ENCODE measurements around the gene VEZT.

- TF ChIP-seq, protein P1, sequence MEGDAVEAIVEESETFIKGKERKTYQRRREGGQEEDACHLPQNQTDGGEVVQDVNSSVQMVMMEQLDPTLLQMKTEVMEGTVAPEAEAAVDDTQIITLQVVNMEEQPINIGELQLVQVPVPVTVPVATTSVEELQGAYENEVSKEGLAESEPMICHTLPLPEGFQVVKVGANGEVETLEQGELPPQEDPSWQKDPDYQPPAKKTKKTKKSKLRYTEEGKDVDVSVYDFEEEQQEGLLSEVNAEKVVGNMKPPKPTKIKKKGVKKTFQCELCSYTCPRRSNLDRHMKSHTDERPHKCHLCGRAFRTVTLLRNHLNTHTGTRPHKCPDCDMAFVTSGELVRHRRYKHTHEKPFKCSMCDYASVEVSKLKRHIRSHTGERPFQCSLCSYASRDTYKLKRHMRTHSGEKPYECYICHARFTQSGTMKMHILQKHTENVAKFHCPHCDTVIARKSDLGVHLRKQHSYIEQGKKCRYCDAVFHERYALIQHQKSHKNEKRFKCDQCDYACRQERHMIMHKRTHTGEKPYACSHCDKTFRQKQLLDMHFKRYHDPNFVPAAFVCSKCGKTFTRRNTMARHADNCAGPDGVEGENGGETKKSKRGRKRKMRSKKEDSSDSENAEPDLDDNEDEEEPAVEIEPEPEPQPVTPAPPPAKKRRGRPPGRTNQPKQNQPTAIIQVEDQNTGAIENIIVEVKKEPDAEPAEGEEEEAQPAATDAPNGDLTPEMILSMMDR (IDR thresholded peaks at IDR 0.05): no peak
- TF ChIP-seq POLR2A (IDR thresholded peaks at IDR 0.05): no peak
These were observed 73.9 kb downstream of the VEZT start for GRCh38 chr12:95291501-95291900.

All from transverse colon (tissue), 3 donors.